HepG2 (cell line): ENCODE data around the gene RAPGEF6. TPM values are rescaled to one million over a fixed set of nuclear protein-coding genes. Genes with fewer than 3 reads are reported as not detected.

Experiments
- AHDC1 ChIP-seq: sonication (generic); formaldehyde crosslinking; IDR thresholded peaks from 2 replicates; pipeline ENCODE4 v1.5.1; 2020; ENCODE audit warnings: mild to moderate bottlenecking, missing genetic modification reagents, borderline replicate concordance
- CEBPG ChIP-seq: IDR thresholded peaks from 2 replicates; pipeline ENCODE4 v1.6.1; 2016
- EEA1 ChIP-seq: sonication (generic); formaldehyde crosslinking; IDR thresholded peaks from 2 replicates; pipeline ENCODE4 v1.5.1; 2020; ENCODE audit warnings: mild to moderate bottlenecking, missing genetic modification reagents, borderline replicate concordance
- ELK4 ChIP-seq: sonication (generic); formaldehyde crosslinking; IDR thresholded peaks from 2 replicates; pipeline ENCODE4 v1.9.0; 2021; ENCODE audit warnings: missing genetic modification reagents, borderline replicate concordance
- HINFP ChIP-seq: sonication (generic); formaldehyde crosslinking; IDR thresholded peaks from 2 replicates; pipeline ENCODE4 v1.4.0; 2020; ENCODE audit warnings: low read depth, mild to moderate bottlenecking, missing genetic modification reagents
- IKZF5 ChIP-seq: IDR thresholded peaks from 2 replicates; pipeline ENCODE4 v1.6.1; 2018; ENCODE audit warnings: missing genetic modification reagents, mild to moderate bottlenecking, missing compliant biosample characterization
- MIXL1 ChIP-seq: IDR thresholded peaks from 2 replicates; pipeline ENCODE4 v1.6.1; 2016
- MXD3 ChIP-seq: IDR thresholded peaks from 2 replicates; pipeline ENCODE4 v1.6.1; 2016; ENCODE audit warnings: mild to moderate bottlenecking, missing biosample characterization, missing genetic modification reagents
- NFIC ChIP-seq: IDR thresholded peaks from 2 replicates; pipeline ENCODE4 v1.6.1; 2012; ENCODE audit warnings: mild to moderate bottlenecking, low read length, inconsistent platforms
- NR2F6 ChIP-seq, 2 experiments: IDR thresholded peaks; 2 replicates each; pipeline ENCODE4 v1.6.1; 2016; ENCODE audit warnings: antibody characterized with exemption in 1 of 2, mild to moderate bottlenecking in 1 of 2
- RELA ChIP-seq: sonication (generic); formaldehyde crosslinking; IDR thresholded peaks from 2 replicates; pipeline ENCODE4 v1.4.0; 2020; ENCODE audit warnings: missing genetic modification reagents
- RNF2 ChIP-seq: fragments of 450-650 bp; conservative IDR thresholded peaks from 2 replicates; pipeline ENCODE4 v1.6.1; 2016; ENCODE audit warnings: low read depth
- SETDB1 ChIP-seq: sonication (generic); formaldehyde crosslinking; IDR thresholded peaks from 2 replicates; pipeline ENCODE4 v1.5.1; 2020; ENCODE audit warnings: missing genetic modification reagents, mild to moderate bottlenecking, borderline replicate concordance
- ZBTB46 ChIP-seq: sonication (generic); formaldehyde crosslinking; IDR thresholded peaks from 2 replicates; pipeline ENCODE4 v1.4.0; 2020; ENCODE audit warnings: mild to moderate bottlenecking, missing genetic modification reagents, borderline replicate concordance
- ZNF251 ChIP-seq: sonication (generic); formaldehyde crosslinking; IDR thresholded peaks from 2 replicates; pipeline ENCODE4 v1.9.0; 2021; ENCODE audit warnings: mild to moderate bottlenecking, missing genetic modification reagents
- ZNF460 ChIP-seq: sonication (generic); formaldehyde crosslinking; IDR thresholded peaks from 2 replicates; pipeline ENCODE4 v1.5.1; 2020; ENCODE audit warnings: missing genetic modification reagents, mild to moderate bottlenecking, borderline replicate concordance
- ZNF567 ChIP-seq: sonication (generic); formaldehyde crosslinking; IDR thresholded peaks from 2 replicates; pipeline ENCODE4 v1.8.1; 2023; ENCODE audit warnings: mild to moderate bottlenecking, missing genetic modification reagents, borderline replicate concordance
- ZNF678 ChIP-seq: sonication (generic); formaldehyde crosslinking; IDR thresholded peaks from 2 replicates; pipeline ENCODE4 v1.4.0; 2020; ENCODE audit warnings: mild to moderate bottlenecking, missing genetic modification reagents
- ZNF790 ChIP-seq: sonication (generic); formaldehyde crosslinking; IDR thresholded peaks from 2 replicates; pipeline ENCODE4 v1.8.0; 2022; ENCODE audit warnings: missing genetic modification reagents, mild to moderate bottlenecking, borderline replicate concordance
- ZNF792 ChIP-seq: IDR thresholded peaks from 2 replicates; pipeline ENCODE4 v1.6.1; 2016
- polyA plus RNA-seq, 8 experiments: library from polyadenylated mRNA; depleted of rRNA in 3 of 8; stranded (reverse) in 7 of 8; unstranded in 1 of 8; fragments of >200 nt; fragmentation: Illumina TruSeq in 4 of 8; extraction: Trizol in 4 of 8; gene quantifications; 2 replicates each; pipeline versions ENCODE4 v1.2.1 to v1.2.3, GENCODE V29; 2011 to 2016; ENCODE audit warnings: low read depth in 4 of 8, missing spikeins in 1 of 8, mixed read lengths in 1 of 8; ENCODE audit not compliant: insufficient read depth in 1 of 8
- total RNA-seq, 5 experiments: library from RNA; depleted of rRNA; stranded (reverse); fragments of >200 nt; fragmentation: Illumina TruSeq; extraction: Trizol; gene quantifications; 2 replicates each; pipeline ENCODE4 v1.2.3, GENCODE V29; 2016; ENCODE audit warnings: low read depth in 1 of 5

RAPGEF6 gene
- total and polyA plus RNA-seq, 2 of the 13 experiments (the other 11 are each of a cell fraction or from before 2014, with no cell fraction given), result 7.7 to 24.6 TPM

GRCh38 chr5:131379723-131380122 lies 255.3 kb downstream of the RAPGEF6 start (continued):
- TF ChIP-seq AHDC1 (CRISPR knock-in tag) (peak; percentile 20; the same call in 1 of the 2 replicates), MXD3 (no peak), ZNF790 (CRISPR knock-in tag) (no peak), ZNF567 (CRISPR knock-in tag) (no peak), HINFP (CRISPR knock-in tag) (no peak), NR2F6 (IDR thresholded peaks at IDR 0.05) (no peak), NR2F6 (CRISPR knock-in tag; IDR thresholded peaks at IDR 0.05) (no peak), RNF2 (no peak), SETDB1 (CRISPR knock-in tag) (no peak), ZNF792 (no peak), ZNF460 (CRISPR knock-in tag) (peak; percentile 83; the same call in 1 of the 2 replicates), NFIC (no peak; the same call in 1 of the 2 replicates), ZNF678 (no peak), CEBPG (CRISPR knock-in tag) (no peak), IKZF5 (CRISPR knock-in tag) (no peak; the same call in 1 of the 2 replicates), MIXL1 (CRISPR knock-in tag) (no peak), EEA1 (CRISPR knock-in tag) (no peak), RELA (CRISPR knock-in tag) (peak; percentile 99; the same call in 1 of the 2 replicates), ZBTB46 (CRISPR knock-in tag) (no peak), ZNF251 (CRISPR knock-in tag) (no peak), ELK4 (CRISPR knock-in tag) (no peak)
